ENCODE data around the gene KCNH5. TPM values are rescaled to one million over a fixed set of nuclear protein-coding genes. Genes with fewer than 3 reads are reported as not detected.
"Not testable (repeated sequence)": the region's sequence is repeated elsewhere in the genome, so short reads cannot be mapped to it uniquely, and the experiment has no call there.

KCNH5 gene
- total and polyA plus RNA-seq, 4 donors = not detected

GRCh38 chr14:62864588-62864987 lies 180.7 kb downstream of the KCNH5 start:
- no peaks in the 10 kb centered on the region for H3K36me3 ChIP-seq (ENCODE audit: control insufficient read depth in 4 of 4, insufficient read depth in 3 of 4, low read depth in 1 of 4, low read length in 3 of 4)
- TF ChIP-seq HNF4A (conservative IDR thresholded peaks at IDR 0.05) (no peak), FOXA1 (IDR thresholded peaks at IDR 0.05) (no peak), SP1 (IDR thresholded peaks at IDR 0.05) (no peak), ATF3 (IDR thresholded peaks at IDR 0.05) (no peak), JUND (IDR thresholded peaks at IDR 0.05) (no peak), REST (IDR thresholded peaks at IDR 0.05) (no peak), HNF4G (IDR thresholded peaks at IDR 0.05) (no peak), EGR1 (IDR thresholded peaks at IDR 0.05; ENCODE audit: low read depth in 2 of 2) (no peak), ZBTB33 (IDR thresholded peaks at IDR 0.05) (no peak)
- TF ChIP-seq, protein P1, sequence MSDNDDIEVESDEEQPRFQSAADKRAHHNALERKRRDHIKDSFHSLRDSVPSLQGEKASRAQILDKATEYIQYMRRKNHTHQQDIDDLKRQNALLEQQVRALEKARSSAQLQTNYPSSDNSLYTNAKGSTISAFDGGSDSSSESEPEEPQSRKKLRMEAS (IDR thresholded peaks at IDR 0.05) = no peak
- no peaks in the 10 kb centered on the region for H3K27me3 ChIP-seq (ENCODE audit: control insufficient read depth in 4 of 4, insufficient read depth in 4 of 4, low read length in 3 of 4)
- H3K4me3 ChIP-seq (ENCODE audit: low read depth in 1 of 3, low read length in 3 of 3) = no peak overlapping the region
- no peak overlapping the region for H3K27ac ChIP-seq (ENCODE audit: low read depth in 1 of 2, low read length in 2 of 2)
- DNase-seq (ENCODE audit: low spot score) = no peak
- H3K4me1 ChIP-seq (ENCODE audit: control insufficient read depth in 4 of 4, insufficient read depth in 4 of 4, low read length in 3 of 4) = no peaks in the 10 kb centered on the region
- no peaks in the 10 kb centered on the region for H3K9me3 ChIP-seq (ENCODE audit: control insufficient read depth in 4 of 4, low read length in 3 of 4)
- H3K9ac ChIP-seq (ENCODE audit: low read depth in 1 of 2, low read length in 2 of 2) = no peak overlapping the region

DNA sequence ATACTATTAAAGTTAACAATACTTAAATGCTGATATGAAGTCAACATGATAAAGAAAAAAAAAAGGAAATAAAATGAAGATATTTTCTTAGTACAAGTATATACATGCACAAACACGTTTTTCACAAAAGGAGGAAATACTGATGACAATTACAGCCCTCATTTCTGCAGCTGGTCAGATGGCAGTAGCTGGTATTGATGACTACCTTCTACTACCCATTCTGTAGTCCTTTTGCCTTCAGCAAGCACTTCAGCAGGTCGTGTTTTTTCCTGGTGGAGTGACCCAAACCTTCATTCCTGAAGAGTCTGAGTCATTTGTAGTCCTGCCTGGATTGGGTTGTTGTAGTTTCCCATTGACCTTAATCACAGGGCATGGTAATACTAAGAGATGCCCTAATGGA lies 187.2 kb downstream of the KCNH5 start:
- not testable (repeated sequence) for H3K9ac ChIP-seq (ENCODE audit: low read depth in 1 of 2, low read length in 2 of 2)
- WGBS = 14% methylated on average over 2 of the region's 2 CpGs

DNA sequence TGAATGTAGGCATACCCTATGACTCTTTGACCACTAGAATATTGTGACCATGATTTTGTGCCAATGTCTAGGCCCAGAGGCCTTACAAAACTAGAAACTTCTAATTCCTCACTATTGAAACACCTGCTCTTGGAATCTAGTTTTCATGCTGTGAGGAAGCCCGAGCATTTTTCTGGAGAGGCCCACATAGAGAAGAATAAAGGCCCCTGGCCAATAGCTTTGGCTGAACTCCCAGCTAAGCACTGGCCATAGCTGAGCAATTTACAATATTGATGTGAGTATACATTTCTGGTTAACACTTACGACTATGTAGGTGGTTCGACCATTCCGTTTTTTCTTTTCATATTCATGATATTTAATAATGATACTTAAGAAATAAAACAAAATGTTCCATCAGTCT lies 190.3 kb downstream of the KCNH5 start:
- Histone ChIP-seq H3K9me3 (ENCODE audit: control insufficient read depth in 4 of 4, low read length in 3 of 4) (no peaks in the 10 kb centered on the region), H3K4me3 (ENCODE audit: low read depth in 1 of 3, low read length in 3 of 3) (no peak overlapping the region), H3K9ac (ENCODE audit: low read depth in 1 of 2, low read length in 2 of 2) (no peak overlapping the region), H3K36me3 (ENCODE audit: control insufficient read depth in 4 of 4, insufficient read depth in 3 of 4, low read depth in 1 of 4, low read length in 3 of 4) (no peaks in the 10 kb centered on the region), H3K27me3 (ENCODE audit: control insufficient read depth in 4 of 4, insufficient read depth in 4 of 4, low read length in 3 of 4) (no peaks in the 10 kb centered on the region), H3K4me1 (ENCODE audit: control insufficient read depth in 4 of 4, insufficient read depth in 4 of 4, low read length in 3 of 4) (no peaks in the 10 kb centered on the region), H3K27ac (ENCODE audit: low read depth in 1 of 2, low read length in 2 of 2) (no peak overlapping the region)
- WGBS = 80% methylated on average over 4 of the region's 4 CpGs
- DNase-seq (ENCODE audit: low spot score) = no peak
- TF ChIP-seq TAF1 (conservative IDR thresholded peaks at IDR 0.05) = no peak
- no peak for TF ChIP-seq RXRA (IDR thresholded peaks at IDR 0.05)

More for the DNA sequence above, 187.2 kb downstream of the KCNH5 start:
- H3K27ac ChIP-seq (ENCODE audit: low read depth in 1 of 2, low read length in 2 of 2); DNase-seq (ENCODE audit: low spot score); H3K27me3 ChIP-seq (ENCODE audit: control insufficient read depth in 4 of 4, insufficient read depth in 4 of 4, low read length in 3 of 4); H3K36me3 ChIP-seq (ENCODE audit: control insufficient read depth in 4 of 4, insufficient read depth in 3 of 4, low read depth in 1 of 4, low read length in 3 of 4); H3K9me3 ChIP-seq (ENCODE audit: control insufficient read depth in 4 of 4, low read length in 3 of 4); H3K4me1 ChIP-seq (ENCODE audit: control insufficient read depth in 4 of 4, insufficient read depth in 4 of 4, low read length in 3 of 4); H3K4me3 ChIP-seq (ENCODE audit: low read depth in 1 of 3, low read length in 3 of 3): not testable (repeated sequence)

Measured in liver (tissue), 9 donors.